GM19395 (cell line): Measurements from ENCODE around the gene ALDH1A3.

Experiments
- ATAC-seq: cut with Tn5 transposase; IDR thresholded peaks from one replicate; pipeline ENCODE4 v1.9.1; 2021; ENCODE audit warnings: mild to moderate bottlenecking, moderate library complexity; ENCODE audit not compliant: unreplicated experiment

Gene ALDH1A3

GRCh38 chr15:100880897-100881242, 1.2 kb downstream of the ALDH1A3 start:
- ATAC-seq = no peak

- no peak for ATAC-seq
These were observed 2.1 kb downstream of the ALDH1A3 start for GRCh38 chr15:100881573-100882336.

GRCh38 chr15:100885116-100885515, 5.5 kb downstream of the ALDH1A3 start:
- ATAC-seq = no peak

- no peak for ATAC-seq
These were observed 6.2 kb downstream of the ALDH1A3 start for GRCh38 chr15:100885811-100886210.

GRCh38 chr15:100887211-100887913, 7.7 kb downstream of the ALDH1A3 start:
- no peak for ATAC-seq

GRCh38 chr15:100889385-100890050, 9.9 kb downstream of the ALDH1A3 start:
- no peak for ATAC-seq

- no peak for ATAC-seq
These were observed 10.6 kb downstream of the ALDH1A3 start for GRCh38 chr15:100890051-100890720.

- ATAC-seq = no peak
These were observed 11.2 kb downstream of the ALDH1A3 start for GRCh38 chr15:100890850-100891249.

- ATAC-seq = no peak
These were observed 11.8 kb downstream of the ALDH1A3 start for GRCh38 chr15:100891307-100892012.

- no peak for ATAC-seq
These were observed 12.4 kb downstream of the ALDH1A3 start for GRCh38 chr15:100892013-100892355.

GRCh38 chr15:100893261-100893963, 13.8 kb downstream of the ALDH1A3 start:
- ATAC-seq = no peak

- no peak for ATAC-seq
These were observed 14.3 kb downstream of the ALDH1A3 start for GRCh38 chr15:100893964-100894295.

GRCh38 chr15:100895721-100896120, 16.1 kb downstream of the ALDH1A3 start:
- no peak for ATAC-seq

- no peak for ATAC-seq
These were observed 17.9 kb downstream of the ALDH1A3 start for GRCh38 chr15:100897221-100898151.

GRCh38 chr15:100898152-100898490, 18.5 kb downstream of the ALDH1A3 start:
- no peak for ATAC-seq

GRCh38 chr15:100898661-100899462, 19.2 kb downstream of the ALDH1A3 start:
- no peak for ATAC-seq

- no peak for ATAC-seq
These were observed 20.0 kb downstream of the ALDH1A3 start for GRCh38 chr15:100899601-100900000.

- ATAC-seq = no peak
These were observed 20.6 kb downstream of the ALDH1A3 start for GRCh38 chr15:100900136-100900794.
